ENCODE data around the gene DNAJC13.

DNA sequence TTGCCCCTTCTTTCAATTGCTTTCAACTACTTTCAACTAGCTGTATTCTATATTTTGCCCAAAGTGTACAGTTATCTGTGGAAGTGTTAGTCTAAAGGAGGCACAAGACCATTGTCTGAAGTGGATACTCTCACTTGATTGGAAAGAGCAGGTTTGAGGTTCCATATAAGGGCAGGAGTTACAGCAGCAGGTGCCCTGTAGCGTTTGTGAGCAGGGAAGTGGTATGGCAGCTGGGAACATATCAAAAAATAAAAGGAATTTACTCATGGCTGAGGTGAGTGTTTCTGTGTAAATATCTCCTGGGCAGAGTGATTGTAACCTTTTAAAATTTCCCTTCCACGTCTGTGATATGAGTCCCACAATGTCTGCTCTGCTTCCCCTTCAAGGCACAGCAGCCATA, 38.5 kb upstream of the DNAJC13 start:
- TF ChIP-seq, protein P1, sequence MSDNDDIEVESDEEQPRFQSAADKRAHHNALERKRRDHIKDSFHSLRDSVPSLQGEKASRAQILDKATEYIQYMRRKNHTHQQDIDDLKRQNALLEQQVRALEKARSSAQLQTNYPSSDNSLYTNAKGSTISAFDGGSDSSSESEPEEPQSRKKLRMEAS (IDR thresholded peaks at IDR 0.05): no peak
- TF ChIP-seq TAF1 (IDR thresholded peaks at IDR 0.05; ENCODE audit: low read depth) (no peak), CEBPB (IDR thresholded peaks at IDR 0.05) (no peak)
